CD4-positive, alpha-beta memory T cell (primary cell): Measurements from ENCODE around the gene RNU6-8. TPM values are rescaled to one million over a fixed set of nuclear protein-coding genes. Genes with fewer than 3 reads are reported as not detected.

Source experiments
- CTCF ChIA-PET: fragments of 350-600 bp; sonication (Branson Sonifier 250); formaldehyde crosslinking; loops from one replicate; lab custom pipeline; 2021; ENCODE audit warnings: inconsistent platforms; ENCODE audit not compliant: partially characterized antibody; lab: Charles Lee
- POLR2A ChIA-PET: fragments of 350-600 bp; sonication (Branson Sonifier 250); formaldehyde crosslinking; loops from one replicate; lab custom pipeline; 2021; ENCODE audit not compliant: partially characterized antibody; lab: Charles Lee
- DNase-seq, 5 donors: peaks; one replicate each; pipeline versions ENCODE4 v3.0.0 to v3.0.0-alpha.2; 2020 to 2022; ENCODE audit warnings: mixed read lengths in 1 of 5
- H3K27ac ChIP-seq: one replicate; pipeline ENCODE4 v1.7.0; 2013; ENCODE audit warnings: low read depth, low read length
- H3K27me3 ChIP-seq: 2 replicates; pipeline ENCODE4 v1.7.0; 2013; ENCODE audit warnings: mild to moderate bottlenecking, low read length, moderate library complexity; ENCODE audit not compliant: insufficient read depth
- H3K36me3 ChIP-seq: 2 replicates; pipeline ENCODE4 v1.7.0; 2013; ENCODE audit warnings: mild to moderate bottlenecking, low read length, moderate library complexity; ENCODE audit not compliant: insufficient read depth
- H3K4me1 ChIP-seq: 2 replicates; pipeline ENCODE4 v1.7.0; 2013; ENCODE audit warnings: mild to moderate bottlenecking, low read length, moderate library complexity; ENCODE audit not compliant: insufficient read depth
- H3K4me3 ChIP-seq, 2 donors: one replicate each; pipeline ENCODE4 v1.7.0; 2013; ENCODE audit warnings: low read length in 2 of 2, mild to moderate bottlenecking in 1 of 2
- H3K9me3 ChIP-seq, 2 donors: one replicate each; pipeline ENCODE4 v1.7.0; 2013; ENCODE audit warnings: low read length in 2 of 2, control low read depth in 1 of 2; ENCODE audit not compliant: control insufficient read depth in 1 of 2
- H3K27ac Mint-ChIP-seq, 7 donors: one replicate each; pipeline ENCODE4 v1.8.0; 2020 to 2021; ENCODE audit warnings: mixed read lengths in 7 of 7, mild to moderate bottlenecking in 6 of 7, inconsistent platforms in 3 of 7, moderate library complexity in 3 of 7
- H3K27me3 Mint-ChIP-seq, 2 donors: one replicate each; pipeline ENCODE4 v1.8.0; 2020 to 2021; ENCODE audit warnings: mixed read lengths in 2 of 2
- H3K36me3 Mint-ChIP-seq, 2 donors: one replicate each; pipeline ENCODE4 v1.8.0; 2020 to 2021; ENCODE audit warnings: mixed read lengths in 2 of 2, inconsistent platforms in 1 of 2, mild to moderate bottlenecking in 1 of 2
- H3K4me1 Mint-ChIP-seq, 4 donors: one replicate each; pipeline ENCODE4 v1.8.0; 2020 to 2021; ENCODE audit warnings: mixed read lengths in 4 of 4, mild to moderate bottlenecking in 1 of 4
- H3K4me3 Mint-ChIP-seq, 8 donors: one replicate each; pipeline ENCODE4 v1.8.0; 2020 to 2021; ENCODE audit warnings: mixed read lengths in 8 of 8, mild to moderate bottlenecking in 7 of 8, moderate library complexity in 6 of 8, inconsistent platforms in 3 of 8
- H3K9me3 Mint-ChIP-seq, 8 donors: one replicate each; pipeline ENCODE4 v1.8.0; 2020 to 2021; ENCODE audit warnings: mixed read lengths in 8 of 8, mild to moderate bottlenecking in 5 of 8, inconsistent platforms in 3 of 8, moderate library complexity in 1 of 8
- intact Hi-C: fragments of 100-400 bp; cut with micrococcal nuclease; formaldehyde crosslinking; loops from one replicate; pipeline ENCODE4 v1.15.1; 2023
- polyA plus RNA-seq, 2 donors: library from polyadenylated mRNA; unstranded; fragments of 300-500 nt; fragmentation: Illumina TruSeq; gene quantifications; one replicate each; pipeline ENCODE4 v1.2.3, GENCODE V29; 2021
- total RNA-seq, 2 experiments: library from RNA; stranded (reverse); gene quantifications; one replicate each; pipeline ENCODE4 v1.2.3, GENCODE V29; 2021

RNU6-8 gene
- total and polyA plus RNA-seq, 4 experiments from 2014 or later, result not detected

DNA sequence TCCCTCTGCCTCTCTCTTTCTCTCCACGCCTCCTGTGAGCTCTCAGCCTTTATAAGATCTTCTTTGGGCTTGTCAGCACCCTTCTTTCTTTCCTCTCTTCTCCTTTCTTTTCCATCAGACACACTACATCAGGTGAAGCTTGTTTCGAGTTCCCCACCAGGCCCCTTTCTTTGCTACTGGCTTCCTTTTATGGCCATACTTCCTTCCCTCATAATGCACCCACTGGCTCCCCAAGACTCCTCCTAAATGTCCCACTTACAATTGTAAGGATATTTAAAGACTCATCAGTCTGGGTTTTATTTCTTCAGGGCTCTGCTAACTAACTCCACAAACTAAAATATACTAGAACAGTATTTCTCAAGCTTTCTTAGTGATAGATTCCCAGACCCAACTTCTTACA is 3.5 kb upstream of the RNU6-8 start:
- Histone ChIP-seq H3K27me3 (no peaks in the 10 kb centered on the region), H3K27ac (no peak overlapping the region), H3K9me3 (no peaks in the 10 kb centered on the region), H3K4me1 (peaks cover 16% of the 10 kb centered on the region), H3K36me3 (no peaks in the 10 kb centered on the region), H3K4me3 (no peak overlapping the region)
- peak overlapping the region in 1 of 7 donors; percentile 90 for H3K27ac Mint-ChIP-seq
- H3K9me3 Mint-ChIP-seq, result peaks cover 0 to 5% (median 0%) of the 10 kb centered on the region in 8 donors
- H3K4me3 Mint-ChIP-seq, result peak overlapping the region in 2 of 8 donors; percentile 16 to 23
- peaks cover 18 to 34% (median 22%) of the 10 kb centered on the region in 4 donors for H3K4me1 Mint-ChIP-seq
- intact Hi-C loops, result no loop called here
- ChIA-PET POLR2A (no interaction called here), CTCF (interaction anchor here (0.5 to 1.2 kb wide), 3 partner anchors 128 to 1484 kb away, joined by 3 read pairs; no protein-coding TSS in a partner anchor)
- DNase-seq, result no peak
- peaks cover 0 to 10% of the 10 kb centered on the region in 2 donors for H3K27me3 Mint-ChIP-seq
- peaks cover 0 to 18% of the 10 kb centered on the region in 2 donors for H3K36me3 Mint-ChIP-seq

DNA sequence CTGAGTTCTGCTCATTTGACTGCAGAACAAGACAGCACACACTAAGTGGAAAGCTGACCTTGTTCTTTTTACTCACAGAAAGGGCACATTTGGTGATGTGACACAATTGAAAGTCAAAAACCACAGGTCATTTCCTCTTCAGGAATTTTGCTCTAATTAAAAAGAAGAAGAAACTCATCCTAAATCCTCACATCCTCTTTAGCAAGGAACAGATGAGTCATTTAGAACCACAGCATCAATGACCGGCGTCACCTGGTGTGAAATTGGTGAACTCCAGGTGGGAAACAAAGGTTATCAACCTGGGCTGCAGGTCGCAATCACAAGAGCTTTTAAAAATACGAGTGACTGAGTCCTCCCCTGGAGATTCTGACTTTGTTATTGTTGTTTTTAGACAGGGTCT is 2.9 kb upstream of the RNU6-8 start:
- Mint-ChIP-seq H3K36me3 (peaks cover 0 to 23% of the 10 kb centered on the region in 2 donors), H3K4me3 (no peak overlapping the region), H3K27ac (peak overlapping the region in 2 of 7 donors; percentile 63 to 90), H3K4me1 (peaks cover 19 to 38% (median 23%) of the 10 kb centered on the region in 4 donors), H3K27me3 (peaks cover 0 to 8% of the 10 kb centered on the region in 2 donors), H3K9me3 (peaks cover 0 to 5% (median 0%) of the 10 kb centered on the region in 8 donors)
- Histone ChIP-seq H3K27me3 (no peaks in the 10 kb centered on the region), H3K9me3 (no peaks in the 10 kb centered on the region), H3K4me3 (no peak overlapping the region), H3K27ac (no peak overlapping the region), H3K4me1 (peaks cover 18% of the 10 kb centered on the region), H3K36me3 (no peaks in the 10 kb centered on the region)
- peak in 1 of 5 donors; percentile 33 for DNase-seq
- POLR2A ChIA-PET, result no interaction called here
- intact Hi-C loops, result no loop called here
- CTCF ChIA-PET, result interaction anchor here (1.1 kb wide), 1 partner anchor 133 kb away, joined by 3 read pairs; no protein-coding TSS in a partner anchor

DNA sequence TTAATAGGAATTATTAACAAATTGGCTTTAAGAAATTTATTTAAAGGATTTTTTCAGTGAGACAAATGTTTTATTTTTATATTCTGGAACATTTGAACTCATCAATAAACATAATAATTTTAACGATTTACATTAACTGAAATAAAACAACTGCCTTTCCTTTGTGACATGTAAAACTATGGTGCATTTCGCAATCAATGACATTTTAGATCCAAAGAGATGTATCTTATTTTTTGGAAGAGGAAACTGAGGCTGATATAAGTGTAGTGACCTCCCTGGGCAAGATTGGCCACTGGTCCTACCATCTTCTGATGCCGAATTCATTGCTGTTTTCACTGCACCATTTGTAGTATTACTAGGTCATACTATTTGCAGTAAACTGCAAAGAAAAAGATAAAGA is 2.5 kb upstream of the RNU6-8 start:
- Mint-ChIP-seq H3K27ac (peak overlapping the region in 1 of 7 donors; percentile 63), H3K4me3 (peak overlapping the region in 1 of 8 donors; percentile 17), H3K4me1 (peaks cover 21 to 41% (median 27%) of the 10 kb centered on the region in 4 donors), H3K27me3 (peaks cover 0 to 7% of the 10 kb centered on the region in 2 donors), H3K9me3 (peaks cover 0 to 5% (median 0%) of the 10 kb centered on the region in 8 donors), H3K36me3 (peaks cover 0 to 25% of the 10 kb centered on the region in 2 donors)
- intact Hi-C loops, result no loop called here
- Histone ChIP-seq H3K27me3 (no peaks in the 10 kb centered on the region), H3K4me1 (peaks cover 22% of the 10 kb centered on the region), H3K27ac (no peak overlapping the region), H3K4me3 (no peak overlapping the region), H3K36me3 (no peaks in the 10 kb centered on the region), H3K9me3 (no peaks in the 10 kb centered on the region)
- POLR2A ChIA-PET, result no interaction called here
- CTCF ChIA-PET, result interaction anchor here (1.1 kb wide), 1 partner anchor 132 kb away, joined by 3 read pairs; no protein-coding TSS in a partner anchor
- no peak for DNase-seq

DNA sequence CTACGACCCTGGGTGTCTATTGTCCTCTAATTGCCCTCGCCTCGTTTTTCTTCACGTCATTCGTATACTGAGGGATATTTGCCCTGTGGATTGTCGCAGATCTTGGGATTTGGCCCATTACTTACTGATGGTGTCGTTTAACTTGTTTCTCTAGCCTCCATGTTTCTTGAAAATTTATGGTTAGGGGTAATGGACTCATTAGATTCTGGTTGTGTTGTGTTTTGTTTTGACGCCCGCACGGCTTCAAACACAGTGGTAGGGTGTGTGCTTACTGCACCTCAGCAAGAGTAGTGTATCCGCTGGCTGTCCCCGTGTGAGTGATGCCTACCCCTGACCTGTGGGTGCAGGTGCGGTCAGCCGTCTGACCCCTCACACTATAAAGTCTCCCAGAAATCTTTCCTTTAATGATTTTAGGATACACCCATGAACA is 874 bp upstream of the RNU6-8 start:
- Histone ChIP-seq H3K27ac (peak overlapping the region; percentile 94), H3K36me3 (no peaks in the 10 kb centered on the region), H3K27me3 (no peaks in the 10 kb centered on the region), H3K4me3 (peak overlapping the region; percentile 50 to 68), H3K9me3 (no peaks in the 10 kb centered on the region), H3K4me1 (peaks cover 23% of the 10 kb centered on the region)
- DNase-seq, result peak; percentile 32 to 52 (median 39)
- intact Hi-C loops, result loop anchor here (1.0 to 2.0 kb wide), 7 partner anchors 48 to 995 kb away; partner anchors contain the start of genes DTD2, HEATR5A and NUBPL
- peaks cover 0 to 25% of the 10 kb centered on the region in 2 donors for H3K36me3 Mint-ChIP-seq
- H3K4me1 Mint-ChIP-seq, result peaks cover 22 to 41% (median 28%) of the 10 kb centered on the region in 4 donors
- peak overlapping the region; percentile 96 to 100 (median 99) for H3K27ac Mint-ChIP-seq
- H3K4me3 Mint-ChIP-seq, result peak overlapping the region; percentile 90 to 96 (median 93)
- H3K27me3 Mint-ChIP-seq, result peaks cover 0 to 4% of the 10 kb centered on the region in 2 donors
- ChIA-PET POLR2A (interaction anchor here (0.6 to 3.0 kb wide), 7 partner anchors 49 to 1609 kb away, joined by 3 to 56 read pairs (median 4); partner anchors contain the start of genes AP4S1, ARHGAP5, HEATR5A and SCFD1), CTCF (interaction anchor here (1.0 to 1.7 kb wide), 4 partner anchors 47 to 131 kb away, joined by 4 to 9 read pairs (median 6); partner anchors contain the start of gene ARHGAP5)
- H3K9me3 Mint-ChIP-seq, result peaks cover 0 to 5% (median 0%) of the 10 kb centered on the region in 8 donors

DNA sequence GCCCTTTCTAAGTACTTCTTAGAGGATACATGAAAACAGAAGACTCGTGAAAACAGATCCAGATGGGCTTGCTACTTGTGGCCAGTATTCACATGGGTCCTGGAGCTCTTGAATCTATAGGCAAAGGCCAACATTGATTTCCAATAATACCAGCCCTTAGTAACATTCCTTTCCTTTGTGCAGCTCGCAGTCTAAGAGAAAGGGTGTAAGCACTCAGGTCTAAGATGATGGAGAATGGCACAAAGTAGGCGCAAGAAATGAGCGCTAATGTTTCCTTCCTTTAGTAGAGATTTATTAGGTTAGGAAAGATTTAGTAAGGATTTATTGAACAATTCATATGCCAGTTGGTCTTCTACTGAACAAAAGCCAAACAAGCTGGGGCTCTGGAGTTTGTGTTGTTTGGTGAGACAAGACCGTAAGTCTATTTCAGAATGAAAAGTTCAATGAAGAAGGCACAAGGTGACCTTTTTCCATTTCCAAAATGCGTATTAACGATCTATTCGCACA is 525 bp downstream of the RNU6-8 start:
- peak overlapping the region; percentile 96 to 100 (median 99) for H3K27ac Mint-ChIP-seq
- intact Hi-C loops, result loop anchor here (2.0 kb wide), 2 partner anchors 268 to 994 kb away; no protein-coding TSS in a partner anchor
- Histone ChIP-seq H3K4me3 (peak overlapping the region; percentile 50 to 68), H3K27me3 (no peaks in the 10 kb centered on the region), H3K36me3 (no peaks in the 10 kb centered on the region), H3K9me3 (no peaks in the 10 kb centered on the region), H3K4me1 (peaks cover 23% of the 10 kb centered on the region), H3K27ac (peak overlapping the region; percentile 94)
- peaks cover 0 to 5% (median 0%) of the 10 kb centered on the region in 8 donors for H3K9me3 Mint-ChIP-seq
- peaks cover 0 to 2% of the 10 kb centered on the region in 2 donors for H3K27me3 Mint-ChIP-seq
- ChIA-PET POLR2A (interaction anchor here (1.3 to 3.0 kb wide), 5 partner anchors 125 to 1580 kb away, joined by 4 to 56 read pairs (median 6); partner anchors contain the start of genes ARHGAP5, HEATR5A and SCFD1), CTCF (interaction anchor here (1.3 to 1.7 kb wide), 3 partner anchors 48 to 129 kb away, joined by 4 to 9 read pairs (median 7); partner anchors contain the start of gene ARHGAP5)
- peaks cover 0 to 25% of the 10 kb centered on the region in 2 donors for H3K36me3 Mint-ChIP-seq
- H3K4me1 Mint-ChIP-seq, result peaks cover 22 to 41% (median 28%) of the 10 kb centered on the region in 4 donors
- peak overlapping the region; percentile 90 to 95 (median 93) for H3K4me3 Mint-ChIP-seq
- DNase-seq, result no peak

DNA sequence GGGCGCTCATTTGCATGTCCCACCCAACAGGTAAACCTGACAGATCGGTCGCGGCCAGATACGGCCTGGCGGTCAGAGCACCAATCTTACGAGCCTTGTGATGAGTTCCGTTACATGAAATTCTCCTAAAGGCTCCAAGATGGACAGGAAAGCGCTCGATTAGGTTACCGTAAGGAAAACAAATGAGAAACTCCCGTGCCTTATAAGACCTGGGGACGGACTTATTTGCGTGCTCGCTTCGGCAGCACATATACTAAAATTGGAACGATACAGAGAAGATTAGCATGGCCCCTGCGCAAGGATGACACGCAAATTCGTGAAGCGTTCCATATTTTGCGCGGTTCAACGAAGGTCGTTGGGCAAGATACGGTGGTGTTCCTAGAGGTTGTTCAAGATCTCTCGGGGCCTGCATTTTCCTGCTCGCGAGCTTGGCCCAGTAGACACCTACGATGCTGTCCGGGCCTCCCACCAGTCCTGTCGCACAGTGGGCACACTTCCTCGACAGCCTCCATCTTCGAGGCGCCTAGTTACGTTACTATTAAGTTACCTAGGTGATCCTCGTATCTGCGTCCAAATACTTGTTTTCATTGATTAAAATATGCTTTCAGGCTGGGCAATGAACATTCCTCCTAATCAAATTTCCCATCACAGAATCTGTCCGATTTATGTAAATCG is 1.1 kb downstream of the RNU6-8 start, which contains the start of gene RNU6-7:
Gene RNU6-7 (plus strand): TSS at position 230 of the 675 bp plus-strand sequence.
- H3K27me3 Mint-ChIP-seq, result peaks cover 0 to 4% of the 10 kb centered on the region in 2 donors
- CTCF ChIA-PET, result interaction anchor here (1.7 kb wide), 1 partner anchor 125 kb away, joined by 9 read pairs; the partner anchor contains the start of gene ARHGAP5

More for the DNA sequence above, 1.1 kb downstream of the RNU6-8 start, which contains the start of gene RNU6-7:
- Mint-ChIP-seq H3K4me3 (peak within 1 kb of the TSS; percentile 90 to 95 (median 93)), H3K36me3 (peaks cover 0 to 25% of the 10 kb centered on the region in 2 donors), H3K9me3 (peaks cover 0 to 5% (median 0%) of the 10 kb centered on the region in 8 donors), H3K4me1 (peaks cover 22 to 41% (median 28%) of the 10 kb centered on the region in 4 donors), H3K27ac (peak within 1 kb of the TSS; percentile 96 to 100 (median 99))
- peak in 4 of 5 donors; percentile 58 to 67 (median 64) for DNase-seq
- peaks cover 23% of the 10 kb centered on the region for H3K4me1 ChIP-seq
- intact Hi-C loops, result loop anchor here (2.0 kb wide), 2 partner anchors 267 to 993 kb away; no protein-coding TSS in a partner anchor
- POLR2A ChIA-PET, result interaction anchor here (1.4 to 3.0 kb wide), 4 partner anchors 125 to 1580 kb away, joined by 5 to 56 read pairs (median 7); partner anchors contain the start of genes ARHGAP5 and SCFD1
- peak within 1 kb of the TSS; percentile 94 for H3K27ac ChIP-seq
- H3K4me3 ChIP-seq, result peak within 1 kb of the TSS; percentile 50 to 68
- no peaks in the 10 kb centered on the region for H3K27me3 ChIP-seq
- no peaks in the 10 kb centered on the region for H3K9me3 ChIP-seq
- no peaks in the 10 kb centered on the region for H3K36me3 ChIP-seq
